HG02610 (cell line): ENCODE results near the gene SMIM14.
"Not testable (repeated sequence)": the region's sequence is repeated elsewhere in the genome, so short reads cannot be mapped to it uniquely, and the experiment has no call there.

ENCODE experiments used
- ATAC-seq: cut with Tn5 transposase; IDR thresholded peaks from one replicate; pipeline ENCODE4 v1.9.1; 2021; ENCODE audit warnings: mild to moderate bottlenecking, moderate library complexity; ENCODE audit not compliant: unreplicated experiment

The SMIM14 gene

GRCh38 chr4:39638354-39639239, at the start of gene SMIM14:
TSS of gene SMIM14 (minus strand) at chr4:39638865. CDS start at chr4:39605145, 33,720 bp downstream.
- ATAC-seq, result peak; percentile 83

GRCh38 chr4:39687014-39687413, 48.3 kb upstream of the SMIM14 start:
- ATAC-seq, result no peak

DNA sequence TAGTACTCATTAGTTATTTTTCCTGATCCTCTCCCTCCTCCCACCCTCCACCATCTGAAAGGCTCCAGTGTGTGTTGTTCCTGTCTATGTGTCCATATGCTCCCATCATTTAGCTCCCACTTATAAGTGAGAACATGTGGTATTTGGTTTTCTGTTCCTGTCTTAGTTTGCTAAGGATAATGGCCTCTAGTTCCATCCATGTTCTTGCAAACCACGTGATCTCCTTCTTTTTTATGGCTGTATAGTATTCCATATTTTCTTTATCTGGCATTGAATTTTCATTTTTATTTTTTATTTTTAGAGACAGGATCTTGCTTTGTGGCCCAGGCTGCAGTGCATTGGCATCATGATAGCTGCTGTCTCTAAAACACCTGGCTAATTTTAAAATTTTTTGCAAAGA, 47.3 kb upstream of the SMIM14 start:
- no peak for ATAC-seq

GRCh38 chr4:39682138-39682537, 43.5 kb upstream of the SMIM14 start:
- peak; percentile 78 for ATAC-seq

DNA sequence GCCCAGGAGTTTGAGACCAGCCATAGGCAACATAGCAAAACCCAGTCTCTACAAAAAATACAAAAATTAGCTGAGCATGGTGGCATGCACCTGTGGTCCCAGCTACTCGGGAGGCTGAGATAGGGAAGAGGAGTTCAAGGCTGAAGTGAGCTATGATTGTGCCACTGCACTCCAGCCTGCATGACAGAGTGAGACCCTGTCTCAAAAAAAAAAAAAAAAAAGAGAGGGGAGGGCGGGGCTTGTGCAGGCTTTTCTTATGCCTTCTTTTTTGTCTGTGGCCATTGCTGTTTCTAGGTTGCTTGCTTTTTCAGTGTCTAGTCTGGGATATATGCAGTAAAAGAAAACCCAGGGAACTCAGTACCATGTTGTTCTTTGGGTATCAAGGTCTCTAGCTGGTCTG, 42.3 kb upstream of the SMIM14 start:
- not testable (repeated sequence) for ATAC-seq

- ATAC-seq, result not testable (repeated sequence)
Observed at GRCh38 chr4:39675681-39676080, 37.0 kb upstream of the SMIM14 start.

- ATAC-seq, result not testable (repeated sequence)
Observed at GRCh38 chr4:39670296-39670695, 31.6 kb upstream of the SMIM14 start.

GRCh38 chr4:39668887-39669286, 30.2 kb upstream of the SMIM14 start:
- no peak for ATAC-seq

GRCh38 chr4:39667706-39668105, 29.0 kb upstream of the SMIM14 start:
- ATAC-seq, result no peak

- ATAC-seq, result no peak
Observed at GRCh38 chr4:39664828-39665731, 26.4 kb upstream of the SMIM14 start.

- ATAC-seq, result no peak
Observed at GRCh38 chr4:39662683-39663082, 24.0 kb upstream of the SMIM14 start.

GRCh38 chr4:39660757-39661156, 22.1 kb upstream of the SMIM14 start:
- ATAC-seq, result no peak

DNA sequence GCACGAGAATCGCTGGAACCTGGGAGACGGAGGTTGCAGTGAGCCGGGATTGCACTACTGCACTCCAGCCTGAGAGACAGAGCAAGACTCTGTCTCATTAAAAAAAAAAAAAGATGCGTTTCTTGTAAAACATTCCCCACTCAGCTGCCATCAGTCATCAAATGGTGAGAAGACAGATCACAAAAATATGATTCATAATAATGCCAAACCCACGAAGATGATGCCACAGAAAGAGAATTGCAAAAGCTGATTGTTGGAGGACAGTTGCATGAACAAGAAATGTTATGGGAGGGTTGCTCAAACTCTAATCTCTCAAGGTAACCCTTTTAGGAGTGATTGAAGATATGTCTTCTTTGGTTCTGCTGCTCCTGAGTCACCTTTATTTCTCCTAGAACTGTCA, 21.4 kb upstream of the SMIM14 start:
- no peak for ATAC-seq

DNA sequence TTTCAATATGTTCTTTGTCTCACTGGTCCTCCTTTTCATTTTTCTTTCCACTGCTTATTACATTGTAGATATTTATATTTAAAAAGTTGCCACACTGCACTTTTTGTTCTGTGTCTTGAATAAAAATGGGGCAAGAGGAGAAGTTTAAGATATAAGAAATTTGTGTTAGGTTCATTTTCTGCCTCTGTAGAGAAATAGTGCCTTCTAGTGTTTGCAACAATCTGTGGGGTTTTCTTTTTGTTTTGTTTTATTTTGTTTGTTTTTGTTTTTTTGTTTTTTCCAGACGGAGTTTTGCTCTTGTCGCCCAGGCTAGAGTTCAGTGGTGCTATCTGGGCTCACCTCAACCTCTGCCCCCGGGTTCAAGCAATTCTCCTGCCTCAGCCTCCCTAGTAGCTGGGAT, 20.1 kb upstream of the SMIM14 start:
- ATAC-seq, result no peak

DNA sequence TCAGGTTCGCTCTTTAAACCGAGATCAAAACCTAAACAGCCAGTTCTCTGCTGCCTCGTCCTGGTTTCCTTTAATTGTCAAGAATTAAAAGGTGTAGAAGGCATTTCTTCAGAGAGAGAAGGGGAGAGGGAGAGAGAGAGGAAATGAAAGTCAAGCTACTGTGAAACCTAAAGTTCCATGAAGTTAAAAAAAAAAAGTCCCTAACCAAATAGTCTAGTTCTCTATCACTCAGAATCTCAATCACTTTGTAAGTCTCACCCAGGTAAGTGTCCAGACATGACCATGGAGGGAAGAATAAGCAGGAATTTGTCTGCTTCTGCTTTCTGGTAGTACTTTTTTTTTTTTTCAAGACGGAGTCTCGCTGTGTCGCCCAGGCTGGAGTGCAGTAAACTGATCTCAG, 18.8 kb upstream of the SMIM14 start:
- peak; percentile 83 for ATAC-seq

DNA sequence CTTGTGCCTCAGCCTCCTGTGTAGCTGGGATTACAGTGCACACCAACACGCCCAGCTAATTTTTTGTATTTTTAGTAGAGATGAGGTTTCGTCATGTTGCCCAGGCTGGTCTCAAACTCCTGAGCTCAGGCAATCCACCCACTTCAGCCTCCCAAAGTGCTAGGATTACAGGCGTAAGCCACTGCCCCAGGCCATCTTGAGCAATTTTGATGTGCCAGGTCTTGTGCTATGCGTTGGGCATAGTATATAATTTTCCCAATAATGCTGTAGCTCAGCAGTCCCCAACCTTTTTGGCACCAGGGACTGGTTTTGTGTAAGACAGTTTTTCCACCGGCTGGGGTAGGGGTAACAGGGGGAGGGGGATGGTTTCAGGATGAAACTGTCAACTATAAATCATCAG, 18.0 kb upstream of the SMIM14 start:
- not testable (repeated sequence) for ATAC-seq

- ATAC-seq, result peak; percentile 63
Observed at GRCh38 chr4:39655876-39656275, 17.2 kb upstream of the SMIM14 start.

GRCh38 chr4:39655211-39655610, 16.5 kb upstream of the SMIM14 start:
- ATAC-seq, result no peak

- not testable (repeated sequence) for ATAC-seq
Observed at GRCh38 chr4:39651586-39651985, 12.9 kb upstream of the SMIM14 start.

DNA sequence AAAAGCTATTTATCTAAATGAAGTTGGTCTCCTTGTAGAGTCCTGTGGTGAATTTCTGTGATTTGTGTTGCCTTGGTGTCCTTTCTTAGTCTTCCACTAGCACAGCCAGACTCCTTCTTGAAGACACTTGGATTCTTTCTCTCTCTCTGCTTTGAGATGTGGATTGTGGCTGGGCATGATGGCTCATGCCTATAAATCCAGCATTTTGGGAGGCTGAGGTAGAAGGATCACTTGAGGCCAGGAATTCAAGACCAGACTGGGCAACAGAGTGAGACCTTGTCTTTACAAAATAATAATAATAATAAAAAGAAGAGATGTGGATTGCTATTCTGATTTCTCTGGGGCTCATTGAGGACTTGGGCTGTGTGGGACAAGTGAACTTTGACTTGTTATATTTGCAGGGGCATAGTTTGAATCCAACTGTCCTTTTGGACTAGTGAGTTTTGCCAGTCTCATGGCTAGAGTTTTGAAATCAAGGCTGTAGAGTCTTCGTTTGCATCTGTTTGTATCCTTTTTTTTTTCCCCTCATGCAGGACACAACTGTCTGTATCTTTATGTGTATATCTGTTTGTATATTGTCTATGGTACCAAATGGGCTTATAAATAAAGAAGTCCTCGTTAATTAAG, 11.1 kb upstream of the SMIM14 start:
- no peak for ATAC-seq
